22Rv1 (cell line): ENCODE measurements around the gene SIDT1.

Experiments used
- H3K27ac ChIP-seq: fragments of 450-650 bp; 2 replicates; pipeline ENCODE4 v1.5.1; 2017
- CTCF ChIP-seq: fragments of 450-650 bp; IDR thresholded peaks from 2 replicates; pipeline ENCODE4 v1.5.1; 2017; ENCODE audit warnings: mild to moderate bottlenecking
- ZFX ChIP-seq: fragments of 450-650 bp; IDR thresholded peaks from 2 replicates; pipeline ENCODE4 v1.6.1; 2017; ENCODE audit warnings: antibody characterized with exemption, borderline replicate concordance

Gene SIDT1

GRCh38 chr3:113573728-113574127 is 41.4 kb downstream of the SIDT1 start:
- TF ChIP-seq ZFX (no peak), CTCF (no peak)
- H3K27ac ChIP-seq, result no peak overlapping the region

GRCh38 chr3:113574213-113574612 is 41.9 kb downstream of the SIDT1 start:
- H3K27ac ChIP-seq, result no peak overlapping the region

GRCh38 chr3:113575206-113575605 is 42.9 kb downstream of the SIDT1 start:
- H3K27ac ChIP-seq, result no peak overlapping the region
- TF ChIP-seq CTCF, result no peak
- TF ChIP-seq ZFX, result no peak

More at GRCh38 chr3:113574213-113574612, 41.9 kb downstream of the SIDT1 start:
- TF ChIP-seq CTCF (no peak), ZFX (no peak)

GRCh38 chr3:113585228-113585627 is 52.9 kb downstream of the SIDT1 start:
- no peak for TF ChIP-seq CTCF
- TF ChIP-seq ZFX, result no peak
- no peak overlapping the region for H3K27ac ChIP-seq

GRCh38 chr3:113585720-113586119 is 53.4 kb downstream of the SIDT1 start:
- no peak overlapping the region for H3K27ac ChIP-seq
- no peak for TF ChIP-seq CTCF
- TF ChIP-seq ZFX, result no peak

- TF ChIP-seq CTCF, result no peak
- TF ChIP-seq ZFX, result no peak
- no peak overlapping the region for H3K27ac ChIP-seq
Observed at GRCh38 chr3:113588806-113589205, 56.5 kb downstream of the SIDT1 start.

GRCh38 chr3:113589971-113590370 is 57.6 kb downstream of the SIDT1 start:
- no peak overlapping the region for H3K27ac ChIP-seq
- no peak for TF ChIP-seq CTCF
- TF ChIP-seq ZFX, result no peak
